Measurements from ENCODE around the gene TMEM196. TPM values are rescaled to one million over a fixed set of nuclear protein-coding genes. Genes with fewer than 3 reads are reported as not detected.

The TMEM196 gene
- total and polyA plus RNA-seq, 9 of the 15 experiments (the other 6 are each of a cell fraction or from before 2014, with no cell fraction given), result not detected

- peak; percentile 49; the same call in 1 of the 2 replicates for TF ChIP-seq REST (IDR thresholded peaks at IDR 0.05; ENCODE audit: borderline replicate concordance)
- TF ChIP-seq REST (CRISPR knock-in tag; IDR thresholded peaks at IDR 0.05; ENCODE audit: low read depth), result no peak
- TF ChIP-seq MTA1 (IDR thresholded peaks at IDR 0.05; ENCODE audit: borderline replicate concordance), result peak; percentile 98
- TF ChIP-seq SPI1 (IDR thresholded peaks at IDR 0.05; ENCODE audit: borderline replicate concordance, low read depth, low read length), result no peak
- TF ChIP-seq ELF1 (tag; IDR thresholded peaks at IDR 0.05), result 0 out of 2 replicates have a peak, but pooled peaks have one; percentile 32
- no peak for TF ChIP-seq HDAC3 (IDR thresholded peaks at IDR 0.05; ENCODE audit: borderline replicate concordance, partially characterized antibody)
- TF ChIP-seq SREBF1 (IDR thresholded peaks at IDR 0.05; ENCODE audit: borderline replicate concordance, low read depth, low read length), result peak; percentile 82
- no peak for TF ChIP-seq VEZF1 (CRISPR knock-in tag; IDR thresholded peaks at IDR 0.05)
- no peak for TF ChIP-seq CHCHD3 (CRISPR knock-in tag; IDR thresholded peaks at IDR 0.05)
- TF ChIP-seq STAG1 (CRISPR knock-in tag; IDR thresholded peaks at IDR 0.05; ENCODE audit: borderline replicate concordance), result peak; percentile 71; the same call in 1 of the 2 replicates
- TF ChIP-seq TCF7 (IDR thresholded peaks at IDR 0.05; ENCODE audit: borderline replicate concordance), result 0 out of 2 replicates have a peak, but pooled peaks have one; percentile 34
- peak; percentile 52 for TF ChIP-seq NEUROD1 (IDR thresholded peaks at IDR 0.05; ENCODE audit: borderline replicate concordance, low read depth, low read length, partially characterized antibody)
- TF ChIP-seq ZNF311 (CRISPR knock-in tag; IDR thresholded peaks at IDR 0.05), result no peak
- peak in 1 of 2 experiments; percentile 30; a peak in 2 of 4 replicates for TF ChIP-seq BCLAF1 (IDR thresholded peaks at IDR 0.05; ENCODE audit: borderline replicate concordance in 1 of 2, control insufficient read depth in 1 of 2, low read depth in 2 of 2, low read length in 1 of 2)
These were observed 64.8 kb downstream of the TMEM196 start, which contains the start of gene POLR1F (continued) for GRCh38 chr7:19708397-19709248.

All from K562 (cell line).